ENCODE data around the gene MMP19.
"Not testable (repeated sequence)": the region's sequence is repeated elsewhere in the genome, so short reads cannot be mapped to it uniquely, and the experiment has no call there.

GRCh38 chr12:55834400-55834799 is 8.3 kb downstream of the MMP19 start:
- not testable (repeated sequence) for TF ChIP-seq CTCF (IDR thresholded peaks at IDR 0.05 in 8 of 11, conservative IDR thresholded peaks at IDR 0.05 in 3 of 11); POLR2A (IDR thresholded peaks at IDR 0.05)
- TF ChIP-seq POLR2AphosphoS5 (IDR thresholded peaks at IDR 0.05) = peak in 2 of 3 donors; percentile 41 to 51

Measured in spleen (tissue), 7 donors.